ENCODE measurements around the gene ADORA3. TPM values are rescaled to one million over a fixed set of nuclear protein-coding genes. Genes with fewer than 3 reads are reported as not detected.

The ADORA3 gene
- polyA plus RNA-seq, 1 donor (not counting 4 experiments of a cell fraction or from before 2014, with no cell fraction given), result not detected

- H3K9ac ChIP-seq (ENCODE audit: control insufficient read depth, extremely low read depth, insufficient read depth, low read length), result no peak overlapping the region
- dilution Hi-C loops (cut with MboI; ENCODE audit: extremely low pct_ligation_motif_present, low sequenced_read_pairs), result no loop called here
- no peak overlapping the region for H3K4me2 ChIP-seq (ENCODE audit: control insufficient read depth, extremely low read depth, insufficient read depth, low read depth, low read length)
- no peaks in the 10 kb centered on the region for H3K27me3 ChIP-seq (ENCODE audit: control insufficient read depth, extremely low read depth, insufficient read depth, low read length)
- TF ChIP-seq CTCF (optimal IDR thresholded peaks at IDR 0.05 in 1 of 3, IDR thresholded peaks at IDR 0.05 in 1 of 3, conservative IDR thresholded peaks at IDR 0.05 in 1 of 3; ENCODE audit: extremely low read depth in 1 of 3, insufficient read depth in 2 of 3, low read length in 3 of 3) (no peak), EZH2 (IDR thresholded peaks at IDR 0.05; ENCODE audit: low read length) (no peak)
- no peak overlapping the region for H3K27ac ChIP-seq (ENCODE audit: control insufficient read depth, insufficient read depth, low read length)
- no peak for DNase-seq (ENCODE audit: low read depth, low spot score)
- H3K4me3 ChIP-seq (ENCODE audit: control insufficient read depth in 2 of 3, extremely low read depth in 1 of 3, insufficient read depth in 2 of 3, low read depth in 1 of 3, low read length in 3 of 3), result no peak overlapping the region
- no peaks in the 10 kb centered on the region for H3K9me1 ChIP-seq (ENCODE audit: control insufficient read depth, extremely low read depth, insufficient read depth, low read length)
- no peaks in the 10 kb centered on the region for H3K36me3 ChIP-seq (ENCODE audit: control insufficient read depth in 2 of 2, extremely low read depth in 1 of 2, insufficient read depth in 2 of 2, low read length in 2 of 2)
- no peak for FAIRE-seq
- H3K79me2 ChIP-seq (ENCODE audit: control insufficient read depth, insufficient read depth, low read length), result no peaks in the 10 kb centered on the region
- no peaks in the 10 kb centered on the region for H3K9me3 ChIP-seq (ENCODE audit: control insufficient read depth, low read depth, low read length)
- no peaks in the 10 kb centered on the region for H4K20me1 ChIP-seq (ENCODE audit: control insufficient read depth, extremely low read depth, insufficient read depth, low read length)
- H3K4me1 ChIP-seq (ENCODE audit: control insufficient read depth, extremely low read depth, insufficient read depth, low read length), result no peaks in the 10 kb centered on the region
- no peak overlapping the region for H2AFZ ChIP-seq (ENCODE audit: control insufficient read depth, low read length)
Observed at GRCh38 chr1:111480674-111481073, 22.8 kb downstream of the ADORA3 start.

GRCh38 chr1:111476761-111477309 is 26.6 kb downstream of the ADORA3 start:
- no peaks in the 10 kb centered on the region for H3K27me3 ChIP-seq (ENCODE audit: control insufficient read depth, extremely low read depth, insufficient read depth, low read length)
- TF ChIP-seq EZH2 (IDR thresholded peaks at IDR 0.05; ENCODE audit: low read length) (no peak), CTCF (optimal IDR thresholded peaks at IDR 0.05 in 1 of 3, IDR thresholded peaks at IDR 0.05 in 1 of 3, conservative IDR thresholded peaks at IDR 0.05 in 1 of 3; ENCODE audit: extremely low read depth in 1 of 3, insufficient read depth in 2 of 3, low read length in 3 of 3) (no peak)
- H4K20me1 ChIP-seq (ENCODE audit: control insufficient read depth, extremely low read depth, insufficient read depth, low read length), result no peaks in the 10 kb centered on the region
- no peak overlapping the region for H3K9ac ChIP-seq (ENCODE audit: control insufficient read depth, extremely low read depth, insufficient read depth, low read length)
- H3K9me3 ChIP-seq (ENCODE audit: control insufficient read depth, low read depth, low read length), result no peaks in the 10 kb centered on the region
- dilution Hi-C loops (cut with MboI; ENCODE audit: extremely low pct_ligation_motif_present, low sequenced_read_pairs), result no loop called here
- no peaks in the 10 kb centered on the region for H3K79me2 ChIP-seq (ENCODE audit: control insufficient read depth, insufficient read depth, low read length)
- H3K4me2 ChIP-seq (ENCODE audit: control insufficient read depth, extremely low read depth, insufficient read depth, low read depth, low read length), result no peak overlapping the region
- H3K9me1 ChIP-seq (ENCODE audit: control insufficient read depth, extremely low read depth, insufficient read depth, low read length), result no peaks in the 10 kb centered on the region
- DNase-seq (ENCODE audit: low read depth, low spot score) (no peak), FAIRE-seq (no peak)
- no peak overlapping the region for H3K4me3 ChIP-seq (ENCODE audit: control insufficient read depth in 2 of 3, extremely low read depth in 1 of 3, insufficient read depth in 2 of 3, low read depth in 1 of 3, low read length in 3 of 3)
- H3K36me3 ChIP-seq (ENCODE audit: control insufficient read depth in 2 of 2, extremely low read depth in 1 of 2, insufficient read depth in 2 of 2, low read length in 2 of 2), result peaks cover 0 to 1% of the 10 kb centered on the region in 2 experiments
- no peaks in the 10 kb centered on the region for H3K4me1 ChIP-seq (ENCODE audit: control insufficient read depth, extremely low read depth, insufficient read depth, low read length)
- H3K27ac ChIP-seq (ENCODE audit: control insufficient read depth, insufficient read depth, low read length), result no peak overlapping the region
- H2AFZ ChIP-seq (ENCODE audit: control insufficient read depth, low read length), result no peak overlapping the region

Data from keratinocyte (primary cell).